ENCODE results near the gene TMED10. TPM values are rescaled to one million over a fixed set of nuclear protein-coding genes. Genes with fewer than 3 reads are reported as not detected.

TMED10 gene
- total RNA-seq = 303 TPM
- long read RNA-seq, full-length matches to known transcripts = 414 of 446 reads
- long read RNA-seq, partial matches to known transcripts = 1 of 446 reads
- long read RNA-seq, other reads (novel, unspliced or antisense) = 31 of 446 reads

- peaks cover 18% of the 10 kb centered on the region for H3K4me1 ChIP-seq
- TF ChIP-seq CTCF (IDR thresholded peaks at IDR 0.05) = no peak
- intact Hi-C loops (cut with DNase I) = no loop called here
- no peaks in the 10 kb centered on the region for H3K36me3 ChIP-seq
- peak; percentile 92 for ATAC-seq
- peak; percentile 94 for DNase-seq
- H3K9me3 ChIP-seq = no peaks in the 10 kb centered on the region
- H3K27me3 ChIP-seq = no peaks in the 10 kb centered on the region
- peak within 1 kb of the TSS; percentile 98 for H3K27ac ChIP-seq
- H3K4me3 ChIP-seq = peak within 1 kb of the TSS; percentile 74
These were observed at the start of gene TMED10 for GRCh38 chr14:75176142-75176820. TSS of gene TMED10 (minus strand) at chr14:75176612. CDS start at chr14:75176579, 33 bp downstream.

DNA sequence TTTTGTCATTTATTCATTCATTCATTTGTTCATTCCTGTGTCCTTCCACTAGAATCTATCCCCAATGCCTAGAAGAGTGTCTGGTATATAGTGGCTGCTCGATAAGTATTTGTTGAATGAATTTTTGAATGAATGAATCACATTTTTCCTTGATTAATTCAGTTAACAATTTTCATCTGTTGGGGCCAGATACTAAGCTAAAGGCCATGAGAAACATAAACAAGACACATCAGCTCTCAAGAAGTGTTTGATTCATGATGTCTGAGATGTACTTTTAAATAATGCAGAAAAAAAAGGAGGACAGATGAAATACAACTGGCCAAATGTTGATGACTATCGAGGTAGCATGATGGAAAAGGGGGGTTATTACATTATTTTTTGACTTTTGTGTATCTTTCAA lies 48.1 kb upstream of the TMED10 start:
- H3K27ac ChIP-seq = no peak overlapping the region
- no peaks in the 10 kb centered on the region for H3K36me3 ChIP-seq
- TF ChIP-seq CTCF (IDR thresholded peaks at IDR 0.05) = no peak
- intact Hi-C loops (cut with DNase I) = no loop called here
- H3K4me1 ChIP-seq = peaks cover 12% of the 10 kb centered on the region
- ATAC-seq (no peak), DNase-seq (no peak)
- no peak overlapping the region for H3K4me3 ChIP-seq
- H3K9me3 ChIP-seq = no peaks in the 10 kb centered on the region
- H3K27me3 ChIP-seq = no peaks in the 10 kb centered on the region

DNA sequence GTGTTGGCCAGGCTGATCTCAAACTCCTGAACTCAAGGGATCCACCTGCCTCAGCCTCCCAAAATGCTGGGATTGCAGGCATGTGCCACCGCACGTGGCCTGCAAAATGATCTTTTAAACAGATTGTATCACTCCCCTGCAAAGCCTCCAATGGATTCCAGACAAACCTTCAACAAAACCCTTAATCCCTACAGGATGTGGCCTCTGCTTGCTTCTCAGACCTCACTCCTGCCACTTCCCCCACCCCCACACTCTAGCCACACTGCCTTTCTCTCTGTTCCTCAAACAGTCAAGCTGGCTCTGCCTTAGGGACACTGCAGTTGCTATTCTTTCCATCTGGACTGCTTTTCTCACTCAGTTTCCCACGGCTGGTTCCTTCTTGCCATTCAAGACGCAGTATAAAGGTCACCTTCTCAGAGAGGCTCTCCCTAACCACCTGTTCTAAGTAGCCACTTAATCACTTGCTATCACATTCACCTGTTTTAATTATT lies 47.3 kb upstream of the TMED10 start:
- TF ChIP-seq CTCF (IDR thresholded peaks at IDR 0.05) = no peak
- Histone ChIP-seq H3K27ac (no peak overlapping the region), H3K27me3 (no peaks in the 10 kb centered on the region), H3K9me3 (no peaks in the 10 kb centered on the region), H3K36me3 (no peaks in the 10 kb centered on the region), H3K4me3 (no peak overlapping the region), H3K4me1 (peaks cover 11% of the 10 kb centered on the region)
- intact Hi-C loops (cut with DNase I) = no loop called here
- DNase-seq (no peak), ATAC-seq (peak; percentile 86)

DNA sequence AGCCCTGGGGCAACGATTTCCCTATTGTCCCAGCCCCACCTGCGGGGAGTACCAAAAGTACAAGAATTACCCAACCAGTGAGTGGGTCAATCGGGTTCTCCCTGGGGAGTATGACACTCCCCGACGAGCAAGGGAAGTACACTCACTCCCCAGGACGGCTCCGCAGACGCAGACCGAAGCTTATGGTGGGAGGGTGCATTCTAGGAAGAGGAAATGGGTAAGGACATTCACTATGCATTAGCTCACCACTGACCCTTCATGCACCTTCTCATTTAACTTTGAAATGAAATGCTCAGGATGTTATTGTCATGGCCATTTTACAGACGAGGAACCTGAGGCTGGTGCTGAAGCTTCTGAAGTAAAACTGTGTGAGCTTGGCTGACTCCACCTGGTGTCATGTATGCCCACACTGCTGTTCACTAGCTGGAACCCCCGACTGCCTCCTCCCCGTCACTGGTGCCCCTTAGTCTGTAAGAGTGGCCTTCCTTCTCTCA lies 45.8 kb upstream of the TMED10 start:
- DNase-seq = peak; percentile 78
- Histone ChIP-seq H3K4me3 (no peak overlapping the region), H3K27ac (no peak overlapping the region), H3K27me3 (no peaks in the 10 kb centered on the region), H3K36me3 (no peaks in the 10 kb centered on the region), H3K9me3 (no peaks in the 10 kb centered on the region), H3K4me1 (peaks cover 11% of the 10 kb centered on the region)
- TF ChIP-seq CTCF (IDR thresholded peaks at IDR 0.05) = no peak
- ATAC-seq = peak; percentile 93
- intact Hi-C loops (cut with DNase I) = no loop called here

DNA sequence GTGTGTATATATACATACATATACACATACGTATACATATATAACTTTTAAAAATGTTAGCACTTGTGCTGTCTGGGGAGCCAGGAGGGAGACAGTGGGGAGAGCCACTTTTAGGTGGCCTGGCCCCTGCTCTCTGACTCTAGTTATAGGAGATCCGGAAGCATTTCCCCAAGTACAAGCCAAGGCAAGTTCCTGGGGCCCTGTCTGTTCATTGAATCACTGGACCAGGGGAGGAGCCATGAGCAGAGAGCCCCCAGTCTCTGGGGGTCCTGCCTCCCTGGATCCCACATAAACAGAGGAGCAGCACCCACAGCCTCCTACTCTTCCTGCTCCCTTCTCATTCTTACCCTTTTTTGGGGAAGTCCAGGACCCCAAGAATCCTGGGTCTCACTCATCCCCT lies 45.4 kb upstream of the TMED10 start:
- H3K9me3 ChIP-seq = no peaks in the 10 kb centered on the region
- DNase-seq (no peak), ATAC-seq (no peak)
- intact Hi-C loops (cut with DNase I) = no loop called here
- TF ChIP-seq CTCF (IDR thresholded peaks at IDR 0.05) = no peak
- H3K27me3 ChIP-seq = no peaks in the 10 kb centered on the region
- peaks cover 11% of the 10 kb centered on the region for H3K4me1 ChIP-seq
- no peak overlapping the region for H3K4me3 ChIP-seq
- no peaks in the 10 kb centered on the region for H3K36me3 ChIP-seq
- H3K27ac ChIP-seq = no peak overlapping the region

All from upper lobe of right lung (tissue), 1 donor.